GM18951 (cell line): ENCODE measurements around the gene NFATC2.

ENCODE experiments used
- POLR2A ChIP-seq: IDR thresholded peaks from 4 replicates; pipeline ENCODE4 v1.6.1; 2011; ENCODE audit warnings: mild to moderate bottlenecking; ENCODE audit not compliant: insufficient read length, insufficient read depth; ENCODE audit errors: extremely low read depth
- in situ Hi-C: fragments of 300-500 bp; cut with MboI; formaldehyde crosslinking; loops from one replicate; pipeline ENCODE4 v1.12.0; 2022; ENCODE audit warnings: low sequenced_read_pairs, mixed read lengths, inconsistent platforms; ENCODE audit not compliant: unreplicated experiment

NFATC2 gene

DNA sequence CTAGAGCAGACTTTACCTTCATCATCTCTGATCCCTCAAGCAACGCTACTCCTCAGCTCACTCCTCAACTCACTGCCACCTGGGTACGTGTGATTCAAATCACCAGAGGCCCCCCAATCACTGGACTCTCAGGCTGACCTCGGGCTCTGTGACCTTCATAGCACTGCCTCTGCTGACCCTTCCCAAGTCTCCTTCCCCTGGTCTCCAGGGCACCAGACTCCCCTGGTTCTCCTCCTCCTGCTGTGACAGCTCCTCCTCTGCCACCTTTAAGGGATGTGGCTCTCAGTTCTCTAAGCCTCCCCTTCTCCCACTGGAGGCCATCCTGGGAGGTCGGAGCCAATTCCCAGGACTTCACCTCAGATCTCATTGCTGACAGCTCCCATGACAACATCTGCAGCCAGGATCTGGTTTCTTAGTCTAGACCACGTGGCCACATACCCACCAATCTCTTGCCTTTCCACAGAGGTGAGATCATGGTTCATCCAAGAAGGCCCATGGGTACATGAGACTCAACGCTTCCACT, 90.4 kb downstream of the NFATC2 start:
- in situ Hi-C loops = no loop called here
- no peak for TF ChIP-seq POLR2A

DNA sequence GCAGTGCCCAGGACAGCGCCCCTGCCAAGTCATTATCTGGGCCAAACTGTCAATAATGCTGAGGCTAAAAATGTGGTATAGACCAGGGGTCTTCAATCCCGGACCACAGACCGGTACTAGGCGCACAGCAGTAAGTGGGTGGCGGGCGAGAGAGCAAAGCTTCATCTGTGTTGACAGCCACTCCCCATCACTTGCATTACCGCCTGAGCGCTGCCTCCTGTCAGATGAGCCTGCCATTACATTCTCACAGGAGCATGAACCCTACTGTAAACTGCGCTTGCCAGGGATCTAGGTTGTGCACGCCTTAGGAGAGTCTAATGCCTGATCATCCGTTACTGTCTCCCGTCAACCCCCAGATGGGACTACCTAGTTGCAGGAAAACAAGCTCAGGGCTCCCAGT, 91.0 kb downstream of the NFATC2 start:
- in situ Hi-C loops = no loop called here
- no peak for TF ChIP-seq POLR2A

DNA sequence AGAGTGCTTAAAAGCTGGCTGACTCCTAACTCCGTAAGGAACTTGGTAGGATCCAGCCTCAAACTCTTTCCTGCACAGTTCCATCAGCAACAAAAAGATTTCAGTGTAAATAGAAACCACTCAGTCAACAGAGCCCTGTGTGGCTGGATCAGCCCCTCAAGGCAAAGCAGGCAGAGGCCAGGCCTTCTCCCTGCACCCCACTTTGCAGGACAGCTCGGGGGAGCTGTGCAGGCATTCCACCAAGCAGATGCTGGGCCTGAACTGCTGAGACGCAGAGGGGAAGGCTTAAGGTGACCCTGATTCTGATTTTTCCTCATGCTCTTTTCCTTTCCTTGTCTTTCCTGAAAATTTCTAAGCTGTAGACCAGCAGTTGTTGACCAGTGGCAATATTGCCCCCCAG, 91.5 kb downstream of the NFATC2 start:
- no peak for TF ChIP-seq POLR2A
- in situ Hi-C loops = no loop called here

DNA sequence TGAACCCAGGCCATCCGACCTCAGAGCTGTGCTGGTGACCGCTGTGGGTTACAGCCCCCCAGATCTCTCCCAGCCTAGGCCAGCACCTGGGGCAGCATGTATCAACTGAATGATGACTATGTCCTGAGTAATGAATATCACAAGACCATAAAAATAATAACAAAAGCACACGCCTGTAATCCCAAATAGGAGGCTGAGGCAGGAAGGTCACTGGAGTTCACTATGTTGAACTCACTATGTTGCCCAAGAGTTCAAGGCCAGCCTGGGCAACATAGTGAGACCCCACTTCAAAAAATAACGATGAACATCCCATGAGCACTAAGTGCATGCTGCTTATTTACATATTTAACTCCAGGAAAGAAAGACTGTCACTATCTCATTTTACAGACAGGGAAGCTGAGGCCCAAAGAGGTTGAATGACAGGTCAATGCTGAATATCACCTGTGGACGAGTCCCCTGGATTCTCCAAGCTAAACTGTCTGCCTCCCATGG, 92.3 kb downstream of the NFATC2 start:
- TF ChIP-seq POLR2A = no peak
- in situ Hi-C loops = no loop called here

DNA sequence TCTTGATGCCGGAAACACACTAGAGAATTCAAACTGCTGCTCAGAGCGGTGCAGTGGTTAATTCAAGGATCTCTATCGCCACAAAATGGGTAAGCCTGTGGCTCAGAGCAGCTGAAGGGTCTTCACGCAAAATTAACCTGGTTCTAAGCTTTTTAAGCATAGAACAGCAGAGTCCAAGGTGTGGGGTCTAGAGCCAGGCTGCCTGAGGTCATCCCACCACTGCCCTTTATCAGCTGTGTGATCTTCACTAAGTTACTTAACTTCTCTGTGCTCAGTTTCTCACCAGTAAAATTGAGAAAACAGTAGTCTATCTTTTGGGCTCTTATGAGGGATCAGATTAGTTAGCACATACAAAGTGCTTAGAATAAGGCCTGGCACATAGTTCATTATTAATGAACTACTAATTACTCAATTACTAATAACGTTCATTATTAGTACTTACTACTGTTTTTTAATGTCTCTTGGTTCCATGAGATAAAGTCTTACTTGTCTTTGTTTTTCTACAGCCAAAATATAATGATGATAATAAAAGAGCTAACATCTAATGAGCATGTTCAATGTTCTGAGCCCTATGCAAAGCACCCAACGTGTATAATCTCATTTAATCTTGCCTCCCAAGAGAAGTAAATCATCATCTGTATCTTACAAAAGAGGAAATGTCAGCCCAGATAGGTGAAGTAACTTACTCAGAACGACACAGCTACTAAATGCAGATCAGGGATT, 92.9 kb downstream of the NFATC2 start:
- in situ Hi-C loops = no loop called here
- TF ChIP-seq POLR2A = no peak

DNA sequence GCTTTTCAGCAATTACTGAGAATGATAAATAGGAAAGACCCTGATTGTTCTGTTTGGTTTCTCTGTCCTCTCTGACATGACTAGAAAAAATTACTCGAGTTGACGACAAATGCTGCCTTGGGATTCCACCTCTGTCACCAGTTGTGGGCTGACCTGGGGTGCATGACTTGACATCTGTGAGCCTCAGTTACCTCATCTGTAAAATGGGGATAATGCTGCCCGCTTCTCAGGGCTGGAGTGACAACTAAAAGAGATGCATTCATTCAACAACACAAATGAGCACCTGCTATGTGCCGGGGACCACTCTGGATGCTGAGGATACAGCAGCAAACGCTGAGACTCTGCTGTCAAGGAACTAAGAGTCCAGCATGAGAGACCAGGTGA, 94.8 kb downstream of the NFATC2 start:
- no peak for TF ChIP-seq POLR2A
- in situ Hi-C loops = no loop called here

DNA sequence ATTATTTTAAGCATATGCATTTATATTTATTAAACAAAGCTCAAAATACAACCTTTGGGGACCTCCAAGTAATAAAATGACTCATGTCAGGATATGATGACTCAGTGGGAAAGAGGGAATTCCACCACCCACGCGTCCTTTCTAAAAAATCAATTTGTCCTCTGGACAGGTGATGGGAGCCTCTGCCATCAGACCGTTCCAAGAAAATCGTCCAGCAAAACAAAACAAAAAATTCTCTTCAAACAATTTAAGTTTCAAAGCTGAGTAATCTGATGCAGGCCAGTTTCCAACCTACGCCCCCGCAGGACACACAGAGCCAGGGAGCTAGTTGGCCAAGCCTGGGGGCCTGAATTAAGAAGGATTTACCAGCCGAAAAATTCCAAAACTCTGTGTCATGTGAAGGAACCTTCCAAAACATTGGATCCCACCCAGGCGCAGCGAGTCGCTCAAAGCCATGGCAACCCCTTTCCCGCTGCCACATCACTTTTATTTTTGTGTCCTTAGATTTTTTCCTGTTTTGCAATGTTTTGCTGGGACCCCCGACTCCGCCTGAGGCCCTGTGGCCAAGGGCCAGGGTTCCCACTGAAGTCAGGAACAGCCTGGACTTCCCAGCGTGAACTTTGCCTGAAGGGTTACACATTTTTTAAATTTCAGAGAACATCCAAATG, 95.3 kb downstream of the NFATC2 start:
- TF ChIP-seq POLR2A = no peak
- in situ Hi-C loops = no loop called here

DNA sequence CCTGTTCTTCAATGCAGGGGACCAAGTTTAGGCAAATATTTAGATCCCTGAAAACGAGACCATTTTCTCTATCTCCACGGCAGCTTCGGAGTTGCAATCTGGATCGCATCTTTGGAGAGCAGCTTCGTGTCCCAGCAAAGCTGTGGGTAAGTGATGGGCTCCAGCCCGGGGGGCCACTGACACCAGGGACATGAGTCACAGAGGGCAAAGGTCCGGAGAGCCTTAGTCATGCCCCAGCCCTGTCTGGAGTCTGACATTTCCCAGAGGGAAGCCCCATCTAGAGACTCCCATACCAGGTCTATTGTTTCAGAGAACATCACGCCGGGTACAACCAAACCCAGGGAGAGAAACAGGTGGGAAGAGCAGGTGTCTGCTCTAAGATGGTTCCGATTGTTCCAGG, 95.9 kb downstream of the NFATC2 start:
- TF ChIP-seq POLR2A = no peak
- in situ Hi-C loops = no loop called here

DNA sequence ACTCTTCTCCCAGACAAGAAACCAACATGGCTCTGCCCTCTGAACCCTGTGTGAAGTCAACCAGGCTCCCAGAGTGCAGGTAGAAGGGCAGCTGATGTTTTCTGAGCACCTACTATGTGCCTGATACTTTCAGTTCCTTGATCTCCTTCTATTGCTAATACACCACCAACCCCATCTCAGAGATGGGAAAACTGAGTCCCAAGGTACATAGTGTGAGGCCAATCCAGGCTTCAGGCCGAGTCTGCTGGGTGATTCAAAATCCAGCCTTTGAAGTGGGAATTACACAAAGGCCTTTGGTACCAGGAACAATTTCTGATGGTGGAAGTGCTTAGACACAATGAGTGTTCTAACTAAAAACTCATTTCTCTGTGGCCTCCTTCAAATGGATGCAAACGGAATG, 96.3 kb downstream of the NFATC2 start:
- in situ Hi-C loops = no loop called here

DNA sequence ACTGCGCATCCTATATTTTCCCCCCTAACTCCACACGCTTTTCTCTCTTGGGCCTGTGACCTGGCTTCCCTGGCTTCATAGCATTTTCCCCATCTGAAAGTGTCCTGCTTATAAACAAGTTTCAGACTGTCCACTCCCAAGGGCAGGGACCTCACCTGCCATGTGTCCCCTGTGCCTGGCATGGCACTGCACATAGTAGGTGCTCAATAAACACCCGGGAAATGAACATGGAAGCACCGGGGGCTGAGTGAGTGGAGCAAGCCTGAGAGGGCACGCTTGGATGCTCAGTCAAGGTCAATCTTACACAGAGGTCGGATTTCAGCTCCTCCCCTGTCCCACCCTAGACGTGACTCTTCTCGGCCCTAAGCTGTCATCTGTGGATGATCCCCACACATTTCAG, 96.9 kb downstream of the NFATC2 start:
- in situ Hi-C loops = no loop called here
- no peak for TF ChIP-seq POLR2A

More for the DNA sequence above, 96.3 kb downstream of the NFATC2 start:
- TF ChIP-seq POLR2A = no peak

DNA sequence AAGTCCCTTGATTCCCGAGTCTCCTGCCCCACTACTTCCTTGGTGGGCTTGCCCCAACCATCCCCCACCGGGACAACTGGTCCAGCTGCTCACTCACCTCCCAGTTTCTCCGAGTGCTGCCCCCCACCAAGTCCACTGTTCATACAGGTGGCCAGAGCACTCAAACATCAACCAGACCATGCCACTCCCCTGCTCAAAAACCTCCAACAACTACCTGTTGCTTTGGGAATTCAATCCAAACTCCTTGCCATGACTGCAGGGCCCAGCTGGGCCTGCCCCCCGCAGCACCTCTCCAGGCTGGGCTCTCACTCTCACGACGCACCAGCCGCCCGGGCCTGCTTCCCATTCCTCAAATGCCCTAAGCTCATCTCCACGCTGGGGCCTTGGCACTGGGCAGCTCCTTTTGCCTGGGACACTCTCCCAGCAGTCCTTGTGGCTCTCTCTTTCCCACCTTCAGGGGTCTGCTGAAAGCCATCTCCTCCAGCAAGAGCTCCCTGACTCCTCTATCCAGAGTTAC, 97.5 kb downstream of the NFATC2 start:
- in situ Hi-C loops = no loop called here
- TF ChIP-seq POLR2A = no peak

DNA sequence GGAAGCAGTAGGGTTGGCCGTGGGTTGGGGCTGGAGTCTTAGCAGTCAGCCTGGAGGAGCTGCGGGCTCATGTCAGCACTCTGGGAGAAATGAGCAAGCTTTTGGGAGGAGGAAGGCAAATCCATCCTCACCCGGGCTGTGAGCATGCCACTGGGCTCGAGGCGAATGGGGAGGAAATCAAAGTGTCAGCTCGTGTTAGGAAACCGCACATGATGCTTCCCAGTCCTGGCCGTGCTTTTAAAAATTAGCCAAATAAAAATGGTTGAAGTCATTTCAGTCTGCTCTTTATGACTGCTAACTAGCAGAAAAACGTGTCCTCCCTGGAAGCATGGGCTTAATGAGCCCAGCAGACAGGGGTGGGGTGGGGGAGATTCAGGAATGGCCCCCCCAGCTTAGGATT, 98.1 kb downstream of the NFATC2 start:
- no peak for TF ChIP-seq POLR2A
- in situ Hi-C loops = no loop called here

DNA sequence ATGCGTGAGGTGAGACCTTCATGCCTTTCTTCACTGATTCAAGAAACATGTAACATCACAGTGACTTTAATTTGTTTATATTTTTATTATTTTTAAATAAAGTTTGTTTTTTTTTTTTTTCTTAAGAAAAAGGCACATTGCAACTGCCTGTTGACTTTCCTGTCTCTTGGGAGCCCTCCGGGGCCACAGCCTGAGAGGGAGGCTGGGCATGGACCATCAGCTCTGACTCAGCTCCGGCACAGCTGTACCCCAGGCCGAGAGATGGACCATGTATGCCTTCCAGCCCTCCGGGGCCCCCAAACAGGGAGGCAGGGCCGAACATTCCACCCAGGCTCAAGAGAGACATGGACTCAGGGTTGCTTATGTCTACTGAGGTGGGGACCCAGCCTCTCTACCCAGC, 99.9 kb downstream of the NFATC2 start:
- in situ Hi-C loops = no loop called here
- no peak for TF ChIP-seq POLR2A

DNA sequence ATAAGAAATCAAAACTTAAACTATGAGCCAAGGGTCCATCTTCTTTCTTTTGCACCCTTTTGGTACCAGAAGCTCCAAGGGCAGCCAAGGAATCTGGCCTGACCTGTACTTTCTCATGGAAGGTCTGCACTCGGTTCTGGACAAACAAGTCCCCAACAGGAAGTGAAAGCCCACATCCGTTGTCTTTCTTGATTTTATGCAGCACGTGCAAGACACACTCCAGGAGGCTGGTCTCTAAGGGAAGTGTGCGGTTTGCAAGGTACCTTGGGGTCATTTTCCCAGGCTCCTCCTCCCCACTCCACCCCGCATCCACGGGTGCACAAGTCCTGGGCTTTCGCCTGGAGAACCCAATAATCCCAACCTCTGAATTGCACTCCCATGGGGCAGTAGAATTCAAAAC, 101.9 kb downstream of the NFATC2 start:
- in situ Hi-C loops = no loop called here
- no peak for TF ChIP-seq POLR2A
